ENCODE measurements around the gene WASF3.

DNA sequence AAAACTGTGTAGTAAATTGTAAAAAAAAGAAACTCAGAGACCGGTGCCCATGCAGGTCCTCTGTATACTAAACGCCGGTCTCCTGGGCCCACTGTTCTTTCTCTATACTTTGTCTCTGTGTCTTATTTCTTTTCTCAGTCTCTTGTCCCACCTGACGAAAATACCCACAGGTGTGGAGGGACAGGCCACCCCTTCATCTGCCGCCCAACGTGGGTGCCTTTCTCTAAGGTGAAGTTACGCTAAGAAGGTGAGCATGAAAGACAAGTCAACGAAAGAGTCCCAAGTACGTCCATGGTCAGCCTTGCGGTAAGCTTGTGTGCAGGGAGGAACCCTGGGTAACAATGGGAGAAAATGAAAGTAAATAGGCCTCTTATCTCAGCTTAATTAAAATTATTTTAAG lies 48.0 kb upstream of the WASF3 start:
- TF ChIP-seq, protein P1, sequence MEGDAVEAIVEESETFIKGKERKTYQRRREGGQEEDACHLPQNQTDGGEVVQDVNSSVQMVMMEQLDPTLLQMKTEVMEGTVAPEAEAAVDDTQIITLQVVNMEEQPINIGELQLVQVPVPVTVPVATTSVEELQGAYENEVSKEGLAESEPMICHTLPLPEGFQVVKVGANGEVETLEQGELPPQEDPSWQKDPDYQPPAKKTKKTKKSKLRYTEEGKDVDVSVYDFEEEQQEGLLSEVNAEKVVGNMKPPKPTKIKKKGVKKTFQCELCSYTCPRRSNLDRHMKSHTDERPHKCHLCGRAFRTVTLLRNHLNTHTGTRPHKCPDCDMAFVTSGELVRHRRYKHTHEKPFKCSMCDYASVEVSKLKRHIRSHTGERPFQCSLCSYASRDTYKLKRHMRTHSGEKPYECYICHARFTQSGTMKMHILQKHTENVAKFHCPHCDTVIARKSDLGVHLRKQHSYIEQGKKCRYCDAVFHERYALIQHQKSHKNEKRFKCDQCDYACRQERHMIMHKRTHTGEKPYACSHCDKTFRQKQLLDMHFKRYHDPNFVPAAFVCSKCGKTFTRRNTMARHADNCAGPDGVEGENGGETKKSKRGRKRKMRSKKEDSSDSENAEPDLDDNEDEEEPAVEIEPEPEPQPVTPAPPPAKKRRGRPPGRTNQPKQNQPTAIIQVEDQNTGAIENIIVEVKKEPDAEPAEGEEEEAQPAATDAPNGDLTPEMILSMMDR (IDR thresholded peaks at IDR 0.05) = no peak
- no peak for TF ChIP-seq POLR2A (IDR thresholded peaks at IDR 0.05)
